Ovary (tissue), 9 donors: ENCODE data around the gene NUP54. TPM values are rescaled to one million over a fixed set of nuclear protein-coding genes. Genes with fewer than 3 reads are reported as not detected.

Experiments
- DNase-seq, 5 donors: peaks; one replicate each; pipeline ENCODE4 v3.0.0-alpha.2; 2019 to 2020
- H3K27ac ChIP-seq, 2 donors: fragments of 200-600 bp; one replicate each; pipeline versions ENCODE4 v1.5.1 to v1.8.0; 2019 to 2022
- H3K27me3 ChIP-seq: fragments of 200-600 bp; one replicate; pipeline ENCODE4 v1.8.0; 2022
- H3K36me3 ChIP-seq: fragments of 200-600 bp; sonication (generic); one replicate; pipeline ENCODE4 v1.5.1; 2019
- H3K4me1 ChIP-seq: one replicate; pipeline ENCODE4 v1.8.1; 2013; ENCODE audit warnings: mild to moderate bottlenecking, moderate library complexity; ENCODE audit not compliant: insufficient read depth
- H3K4me3 ChIP-seq: fragments of 200-600 bp; sonication (generic); one replicate; pipeline ENCODE4 v1.5.1; 2017
- H3K9me3 ChIP-seq, 2 donors: fragments of 200-600 bp in 1 of 2; sonication (generic) in 1 of 2; one replicate each; pipeline versions ENCODE4 v1.5.1 to v1.8.1; 2013 to 2019; ENCODE audit warnings: mild to moderate bottlenecking in 1 of 2, moderate library complexity in 1 of 2
- CTCF ChIP-seq, 3 donors: fragments of 450-650 bp in 2 of 3; fragments of 200-600 bp in 1 of 3; IDR thresholded peaks; one replicate each; pipeline versions ENCODE4 v1.5.1 to v1.8.0; 2016 to 2022; ENCODE audit warnings: antibody characterized with exemption in 3 of 3, mild to moderate bottlenecking in 1 of 3
- EP300 ChIP-seq: sonication (generic); formaldehyde crosslinking; IDR thresholded peaks from one replicate; pipeline ENCODE4 v1.6.1; 2017; ENCODE audit warnings: antibody characterized with exemption
- POLR2A ChIP-seq: fragments of 450-650 bp; IDR thresholded peaks from one replicate; pipeline ENCODE4 v1.6.1; 2017; ENCODE audit warnings: antibody characterized with exemption, mild to moderate bottlenecking, moderate library complexity
- WGBS, 3 donors: extraction: QIAGEN DNeasy Blood & Tissue Kit in 1 of 3; methylation state at CpG; one replicate each; pipeline versions ENCODE4 v1.1.5 to v1.1.7; 2013 to 2017; 5-methylcytosine and 5-hydroxymethylcytosine counted together
- intact Hi-C, 4 donors: fragments of 100-400 bp; cut with DNase I; formaldehyde crosslinking; loops; one replicate each; pipeline versions ENCODE4 v1.11.0 to v1.15.1; 2022 to 2023
- polyA plus RNA-seq, 2 donors: library from polyadenylated mRNA; stranded (reverse); fragments of 200-250 nt in 1 of 2; fragments of 350-450 nt in 1 of 2; fragmentation: Illumina TruSeq in 1 of 2; extraction: RNeasy Lipid Tissue Mini Kit (QIAGEN cat#74804) in 1 of 2; gene quantifications; one replicate each; pipeline ENCODE4 v1.2.3, GENCODE V29; 2013 to 2014
- total RNA-seq, 7 donors: library from RNA; depleted of rRNA in 2 of 7; stranded (reverse); fragments of >200 nt in 2 of 7; fragmentation: NEBNext Ultra II Directional in 3 of 7; extraction: Animal tissue kit (Norgen Biotek cat#: 25700) in 3 of 7; gene quantifications; one replicate each; pipeline versions ENCODE4 v1.1.0 to v1.2.4, GENCODE V29; 2016 to 2023
- donor health status: DM: no; HTN: no; CAD: no; lungs with moderate emphysema.
- donor health status: DM: no; HTN: no; CAD: no.
- donor health status: Bipolar disorder and iron deficiency.
- donor health status: DM: yes; HTN: yes; CAD: no.
- donor health status: DM: no; HTN: no; CAD: no.
- donor health status: DM: yes; HTN: yes; CAD: no.

Gene NUP54
- total and polyA plus RNA-seq, 9 donors, result 25.2 to 53.8 (median 44.7) TPM

GRCh38 chr4:76091052-76091451 is 57.1 kb downstream of the NUP54 start:
- Histone ChIP-seq H3K36me3 (no peaks in the 10 kb centered on the region), H3K27ac (no peak overlapping the region), H3K9me3 (no peaks in the 10 kb centered on the region), H3K27me3 (no peaks in the 10 kb centered on the region), H3K4me3 (no peak overlapping the region), H3K4me1 (no peaks in the 10 kb centered on the region)
- 84 to 86% (median 84%) methylated on average over 2 of the region's 2 CpGs for WGBS, 3 donors
- no peak for DNase-seq
- intact Hi-C loops, result no loop called here
- TF ChIP-seq EP300 (no peak), POLR2A (no peak), CTCF (IDR thresholded peaks at IDR 0.05) (no peak)

- no peak overlapping the region for H3K27ac ChIP-seq
- WGBS, 3 donors, result 64 to 74% (median 73%) methylated on average over 7 of the region's 7 CpGs
- intact Hi-C loops, result no loop called here
- no peaks in the 10 kb centered on the region for H3K36me3 ChIP-seq
- TF ChIP-seq POLR2A (no peak), EP300 (no peak), CTCF (IDR thresholded peaks at IDR 0.05) (no peak)
- H3K27me3 ChIP-seq, result no peaks in the 10 kb centered on the region
- H3K4me1 ChIP-seq, result no peaks in the 10 kb centered on the region
- no peak for DNase-seq
- no peak overlapping the region for H3K4me3 ChIP-seq
- no peaks in the 10 kb centered on the region for H3K9me3 ChIP-seq
Observed at GRCh38 chr4:76090241-76090691, 57.9 kb downstream of the NUP54 start.

- no peaks in the 10 kb centered on the region for H3K27me3 ChIP-seq
- H3K9me3 ChIP-seq, result no peaks in the 10 kb centered on the region
- no peaks in the 10 kb centered on the region for H3K4me1 ChIP-seq
- DNase-seq, result no peak
- no peak overlapping the region for H3K27ac ChIP-seq
- no peak overlapping the region for H3K4me3 ChIP-seq
- 90 to 94% (median 90%) methylated on average over 2 of the region's 2 CpGs for WGBS, 3 donors
- TF ChIP-seq CTCF (IDR thresholded peaks at IDR 0.05) (no peak), EP300 (no peak), POLR2A (no peak)
- H3K36me3 ChIP-seq, result no peaks in the 10 kb centered on the region
- intact Hi-C loops, result no loop called here
Observed at GRCh38 chr4:76088719-76089118, 59.5 kb downstream of the NUP54 start.

- TF ChIP-seq CTCF (IDR thresholded peaks at IDR 0.05) (no peak), POLR2A (no peak), EP300 (no peak)
- intact Hi-C loops, result no loop called here
Observed at GRCh38 chr4:76087007-76087769, 61.0 kb downstream of the NUP54 start.

More at GRCh38 chr4:76087007-76087769, 61.0 kb downstream of the NUP54 start:
- H3K4me3 ChIP-seq, result no peak overlapping the region
- no peak for DNase-seq
- 21 to 29% (median 29%) methylated on average over 13 of the region's 13 CpGs for WGBS, 3 donors
- no peak overlapping the region for H3K27ac ChIP-seq
- H3K9me3 ChIP-seq, result no peaks in the 10 kb centered on the region
- no peaks in the 10 kb centered on the region for H3K27me3 ChIP-seq
- no peaks in the 10 kb centered on the region for H3K36me3 ChIP-seq
- no peaks in the 10 kb centered on the region for H3K4me1 ChIP-seq
